Mesenchymal stem cell (in vitro differentiated cells and primary cell): Measurements from ENCODE around the gene GULP1.

Experiments used
- DNase-seq: peaks from one replicate; pipeline ENCODE4 v3.0.0-alpha.2; 2013
- H2AFZ ChIP-seq: one replicate; pipeline ENCODE4 v1.6.1; 2013; ENCODE audit warnings: low read depth, mild to moderate bottlenecking, control low read depth, inconsistent platforms, low read length, moderate library complexity
- H2AK5ac ChIP-seq: 2 replicates; pipeline ENCODE4 v1.6.1; 2013; ENCODE audit warnings: low read length, moderate library complexity, mild to moderate bottlenecking, inconsistent platforms; ENCODE audit not compliant: severe bottlenecking
- H2BK120ac ChIP-seq: one replicate; pipeline ENCODE4 v1.6.1; 2013; ENCODE audit warnings: low read depth, mild to moderate bottlenecking, inconsistent platforms, low read length, moderate library complexity
- H2BK12ac ChIP-seq, 2 experiments: one replicate each; pipeline ENCODE4 v1.6.1; 2013; ENCODE audit warnings: inconsistent platforms in 2 of 2, low read length in 2 of 2, mild to moderate bottlenecking in 2 of 2, moderate library complexity in 2 of 2, control low read depth in 1 of 2
- H2BK15ac ChIP-seq: one replicate; pipeline ENCODE4 v1.6.1; 2013; ENCODE audit warnings: mild to moderate bottlenecking, low read depth, inconsistent platforms; ENCODE audit not compliant: poor library complexity, severe bottlenecking
- H2BK5ac ChIP-seq: 2 replicates; pipeline ENCODE4 v1.6.1; 2013; ENCODE audit warnings: low read depth, mild to moderate bottlenecking, low read length, control low read depth, inconsistent platforms; ENCODE audit not compliant: poor library complexity, severe bottlenecking
- H3K14ac ChIP-seq, 2 experiments: one replicate each; pipeline ENCODE4 v1.6.1; 2013; ENCODE audit warnings: inconsistent platforms in 2 of 2, low read length in 2 of 2, control low read depth in 1 of 2, mild to moderate bottlenecking in 1 of 2, moderate library complexity in 1 of 2
- H3K18ac ChIP-seq, 2 experiments: one replicate each; pipeline ENCODE4 v1.6.1; 2013; ENCODE audit warnings: inconsistent platforms in 2 of 2, low read length in 2 of 2, control low read depth in 1 of 2, low read depth in 1 of 2, mild to moderate bottlenecking in 1 of 2
- H3K23ac ChIP-seq, 2 experiments: one replicate each; pipeline ENCODE4 v1.6.1; 2013; ENCODE audit warnings: inconsistent platforms in 2 of 2, low read length in 2 of 2, mild to moderate bottlenecking in 2 of 2, moderate library complexity in 2 of 2, control low read depth in 1 of 2
- H3K27ac ChIP-seq: 2 replicates; pipeline ENCODE4 v1.5.1; 2013; ENCODE audit warnings: mild to moderate bottlenecking, moderate library complexity, low read length, control low read depth, inconsistent platforms; ENCODE audit not compliant: poor library complexity, severe bottlenecking
- H3K27me3 ChIP-seq, 2 experiments: 2 replicates each; pipeline versions ENCODE4 v1.6.1 to v1.7.0; 2013; ENCODE audit warnings: low read length in 2 of 2, mild to moderate bottlenecking in 2 of 2, moderate library complexity in 2 of 2, control low read depth in 1 of 2, inconsistent platforms in 1 of 2; ENCODE audit not compliant: control insufficient read depth in 1 of 2, insufficient read depth in 1 of 2
- H3K36me3 ChIP-seq, 2 experiments: 2 replicates each; pipeline versions ENCODE4 v1.6.1 to v1.7.0; 2013; ENCODE audit warnings: low read length in 2 of 2, control low read depth in 1 of 2, inconsistent platforms in 1 of 2, low read depth in 1 of 2, mild to moderate bottlenecking in 1 of 2; ENCODE audit not compliant: insufficient read depth in 2 of 2, control insufficient read depth in 1 of 2
- H3K4ac ChIP-seq, 2 experiments: one replicate each; pipeline ENCODE4 v1.6.1; 2013; ENCODE audit warnings: inconsistent platforms in 2 of 2, low read length in 2 of 2, mild to moderate bottlenecking in 2 of 2, moderate library complexity in 2 of 2, control low read depth in 1 of 2, low read depth in 1 of 2
- H3K4me1 ChIP-seq: 2 replicates; pipeline ENCODE4 v1.6.1; 2013; ENCODE audit warnings: low read depth, low read length, control low read depth; ENCODE audit not compliant: control insufficient read depth, insufficient read depth
- H3K4me2 ChIP-seq: 2 replicates; pipeline ENCODE4 v1.6.1; 2013; ENCODE audit warnings: low read length, mild to moderate bottlenecking, inconsistent platforms; ENCODE audit not compliant: poor library complexity, severe bottlenecking
- H3K4me3 ChIP-seq, 2 experiments: 2 replicates each; pipeline versions ENCODE4 v1.5.1 to v1.7.0; 2013; ENCODE audit warnings: low read length in 2 of 2, mild to moderate bottlenecking in 2 of 2, control low read depth in 1 of 2, low read depth in 1 of 2; ENCODE audit not compliant: insufficient read depth in 1 of 2
- H3K79me1 ChIP-seq: replicated peaks from 2 replicates; pipeline ENCODE4 v1.6.1; 2013; ENCODE audit warnings: mild to moderate bottlenecking, control low read depth, low read length, inconsistent platforms; ENCODE audit not compliant: poor library complexity, severe bottlenecking
- H3K9ac ChIP-seq: 2 replicates; pipeline ENCODE4 v1.7.0; 2013; ENCODE audit warnings: mild to moderate bottlenecking, low read length, moderate library complexity
- H3K9me3 ChIP-seq: 2 replicates; pipeline ENCODE4 v1.7.0; 2013; ENCODE audit warnings: mild to moderate bottlenecking, low read length; ENCODE audit not compliant: control insufficient read depth
- H4K8ac ChIP-seq: one replicate; pipeline ENCODE4 v1.6.1; 2013; ENCODE audit warnings: inconsistent platforms, mild to moderate bottlenecking, low read length, moderate library complexity
- H4K91ac ChIP-seq: one replicate; pipeline ENCODE4 v1.6.1; 2013; ENCODE audit warnings: mild to moderate bottlenecking, low read length, inconsistent platforms
- WGBS: methylation state at CpG from one replicate; pipeline ENCODE4 v1.1.7; 2013; ENCODE audit warnings: mixed read lengths; 5-methylcytosine and 5-hydroxymethylcytosine counted together

The GULP1 gene

DNA sequence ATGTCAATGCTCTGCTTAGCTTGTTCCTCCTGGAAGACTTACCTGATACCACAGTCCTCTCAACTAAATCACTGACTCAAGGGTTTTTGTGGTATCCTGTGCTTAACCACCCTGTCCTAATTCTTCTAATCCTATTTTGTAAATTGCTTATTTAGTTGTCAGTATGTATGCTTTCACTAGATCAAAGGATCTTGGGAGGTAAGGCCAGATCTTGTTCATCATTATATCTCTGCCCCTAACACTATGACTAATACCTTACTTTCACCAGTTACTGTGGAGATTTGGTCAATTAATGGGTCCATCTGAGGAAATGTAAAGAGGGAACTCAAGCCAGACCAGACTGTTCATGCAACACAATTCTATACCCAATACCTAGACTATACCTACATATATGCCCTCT lies 203.2 kb downstream of the GULP1 start:
- H3K36me3 ChIP-seq = no peaks in the 10 kb centered on the region

DNA sequence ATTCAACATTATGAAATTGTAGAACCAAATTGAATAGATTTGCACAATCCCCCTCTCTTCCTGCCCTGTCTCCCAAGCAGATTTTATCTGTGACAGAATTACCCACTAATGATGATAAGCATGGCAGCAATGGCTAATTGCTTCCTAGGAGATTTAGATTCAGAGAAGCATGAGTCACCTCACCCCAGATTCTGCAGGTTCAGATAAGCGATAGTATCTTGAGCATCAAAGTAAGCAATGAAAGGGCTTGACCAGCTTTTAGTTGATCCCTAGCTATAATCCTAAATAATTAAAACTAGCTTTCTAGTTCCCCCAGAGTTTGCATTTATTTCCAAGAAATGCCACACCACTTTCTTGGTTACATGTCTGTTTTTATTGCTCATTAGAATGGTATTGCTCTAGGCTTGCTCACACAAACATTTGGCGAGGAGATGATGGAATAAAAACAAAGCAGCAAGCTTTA lies 204.3 kb downstream of the GULP1 start:
- no peak overlapping the region for H2BK120ac ChIP-seq
- H3K4me1 ChIP-seq = no peaks in the 10 kb centered on the region
- H3K14ac ChIP-seq = no peak overlapping the region
- H3K36me3 ChIP-seq = no peaks in the 10 kb centered on the region
- H3K9ac ChIP-seq = no peak overlapping the region
- H3K79me1 ChIP-seq = peaks cover 11% of the 10 kb centered on the region
- H2AK5ac ChIP-seq = no peak overlapping the region
- H3K27ac ChIP-seq = no peak overlapping the region
- H3K4me2 ChIP-seq = no peak overlapping the region
- no peak overlapping the region for H2BK15ac ChIP-seq
- H3K18ac ChIP-seq = no peak overlapping the region
- WGBS = no CpG with 5 or more reads among the region's 2 CpGs
- no peaks in the 10 kb centered on the region for H3K27me3 ChIP-seq
- no peak overlapping the region for H4K91ac ChIP-seq
- H3K4ac ChIP-seq = no peak overlapping the region
- H2BK12ac ChIP-seq = no peak overlapping the region
- no peak overlapping the region for H3K23ac ChIP-seq
- H3K9me3 ChIP-seq = no peaks in the 10 kb centered on the region
- H2AFZ ChIP-seq = no peak overlapping the region
- H2BK5ac ChIP-seq = no peak overlapping the region
- H3K4me3 ChIP-seq = no peak overlapping the region
- DNase-seq = peak; percentile 70
- H4K8ac ChIP-seq = no peak overlapping the region

More for the DNA sequence above, 203.2 kb downstream of the GULP1 start:
- Histone ChIP-seq H3K4me3 (no peak overlapping the region), H2AK5ac (no peak overlapping the region), H3K18ac (no peak overlapping the region), H4K91ac (no peak overlapping the region), H2BK15ac (no peak overlapping the region), H2AFZ (no peak overlapping the region), H3K4me2 (no peak overlapping the region), H2BK120ac (no peak overlapping the region), H3K14ac (no peak overlapping the region), H3K27me3 (no peaks in the 10 kb centered on the region), H4K8ac (no peak overlapping the region), H3K9ac (no peak overlapping the region), H3K4ac (no peak overlapping the region), H3K4me1 (no peaks in the 10 kb centered on the region), H3K23ac (no peak overlapping the region), H2BK12ac (no peak overlapping the region), H3K9me3 (no peaks in the 10 kb centered on the region), H2BK5ac (no peak overlapping the region), H3K79me1 (peaks cover 10% of the 10 kb centered on the region), H3K27ac (no peak overlapping the region)
- DNase-seq = no peak

DNA sequence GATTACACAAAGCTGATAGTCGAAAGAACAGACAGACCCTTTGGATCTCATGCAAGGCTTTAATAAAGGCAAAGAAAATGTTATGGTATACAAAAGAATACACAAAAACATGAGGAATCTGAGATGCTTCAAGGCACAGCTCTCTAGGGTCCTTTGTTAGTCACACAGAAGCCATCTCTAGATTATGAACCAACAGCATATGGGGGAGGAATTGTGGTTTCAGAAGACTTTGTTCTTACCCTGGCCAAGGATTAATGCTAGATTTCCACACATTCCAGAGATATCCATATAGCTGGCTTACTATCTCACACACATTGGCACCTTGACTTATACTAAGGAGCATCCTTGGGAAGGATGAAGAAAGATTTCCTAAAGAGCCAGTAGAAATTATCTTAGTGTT lies 206.1 kb downstream of the GULP1 start:
- Histone ChIP-seq H3K27ac (no peak overlapping the region), H3K4me1 (no peaks in the 10 kb centered on the region), H2AFZ (no peak overlapping the region), H2BK12ac (no peak overlapping the region), H2BK15ac (no peak overlapping the region), H3K18ac (no peak overlapping the region), H3K27me3 (no peaks in the 10 kb centered on the region), H2AK5ac (no peak overlapping the region), H3K4me2 (no peak overlapping the region), H3K4me3 (no peak overlapping the region), H3K4ac (no peak overlapping the region), H3K9me3 (no peaks in the 10 kb centered on the region), H3K23ac (no peak overlapping the region), H2BK5ac (no peak overlapping the region), H2BK120ac (no peak overlapping the region), H4K8ac (no peak overlapping the region), H3K14ac (no peak overlapping the region), H3K36me3 (no peaks in the 10 kb centered on the region), H4K91ac (no peak overlapping the region), H3K9ac (no peak overlapping the region), H3K79me1 (peaks cover 14% of the 10 kb centered on the region)
- WGBS = no CpG with 5 or more reads among the region's 1 CpG
- DNase-seq = no peak

DNA sequence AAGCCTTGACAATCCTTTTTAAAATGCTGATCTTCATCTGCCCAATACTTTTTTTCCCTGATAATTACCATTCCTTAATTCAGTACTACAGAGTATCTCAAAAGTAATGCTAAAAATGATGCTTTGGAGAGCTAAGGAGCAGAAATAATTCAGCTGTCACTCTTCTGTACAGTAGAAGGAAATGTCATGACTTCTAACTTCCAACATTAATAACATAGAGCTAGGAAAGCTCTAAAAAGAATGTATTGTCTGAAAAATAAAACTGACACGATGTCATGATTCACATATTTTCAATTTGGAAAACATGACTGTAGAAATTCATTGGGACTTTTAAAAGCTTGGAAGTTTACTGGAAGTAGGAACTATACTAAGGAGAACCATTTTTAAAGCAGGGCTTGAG lies 212.3 kb downstream of the GULP1 start:
- no peak overlapping the region for H2AK5ac ChIP-seq
- peaks cover 7% of the 10 kb centered on the region for H3K79me1 ChIP-seq
- no peak overlapping the region for H3K23ac ChIP-seq
- H3K27me3 ChIP-seq = no peaks in the 10 kb centered on the region
- WGBS = 100% methylated on average over 1 of the region's 1 CpG
- no peak overlapping the region for H3K14ac ChIP-seq
- H2BK15ac ChIP-seq = no peak overlapping the region
- H4K91ac ChIP-seq = no peak overlapping the region
- H3K9ac ChIP-seq = no peak overlapping the region
- no peak overlapping the region for H2BK5ac ChIP-seq
- H3K4ac ChIP-seq = no peak overlapping the region
- no peak overlapping the region for H3K18ac ChIP-seq
- H3K4me1 ChIP-seq = no peaks in the 10 kb centered on the region
- no peak overlapping the region for H2AFZ ChIP-seq
- no peak for DNase-seq
- no peak overlapping the region for H3K27ac ChIP-seq
- no peak overlapping the region for H2BK120ac ChIP-seq
- H3K4me2 ChIP-seq = no peak overlapping the region
- no peak overlapping the region for H4K8ac ChIP-seq
- no peaks in the 10 kb centered on the region for H3K36me3 ChIP-seq
- H3K4me3 ChIP-seq = no peak overlapping the region
- no peak overlapping the region for H2BK12ac ChIP-seq
- no peaks in the 10 kb centered on the region for H3K9me3 ChIP-seq
